ENCODE measurements around the gene RTL5.

The RTL5 gene

DNA sequence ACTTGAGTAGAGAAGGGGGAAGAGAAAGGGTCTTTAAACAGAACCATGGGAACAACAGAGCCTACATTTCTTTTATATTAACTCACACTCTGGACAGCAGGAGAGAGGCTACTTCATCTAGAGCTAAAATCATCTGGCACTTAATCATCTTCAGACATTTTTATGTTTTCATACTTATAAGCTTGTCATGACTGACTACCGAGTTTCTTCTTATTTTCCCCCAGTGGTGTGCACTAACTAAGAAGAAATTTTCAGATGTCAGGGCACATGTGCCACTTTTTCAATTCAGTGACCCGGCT is 11.8 kb upstream of the RTL5 start:
- H4K20me1 ChIP-seq (ENCODE audit: insufficient read depth, low read length) = no peaks in the 10 kb centered on the region
- no peak overlapping the region for H3K9ac ChIP-seq (ENCODE audit: low read length)
- no peak overlapping the region for H3K4me2 ChIP-seq (ENCODE audit: low read length)
- TF ChIP-seq, protein P1, sequence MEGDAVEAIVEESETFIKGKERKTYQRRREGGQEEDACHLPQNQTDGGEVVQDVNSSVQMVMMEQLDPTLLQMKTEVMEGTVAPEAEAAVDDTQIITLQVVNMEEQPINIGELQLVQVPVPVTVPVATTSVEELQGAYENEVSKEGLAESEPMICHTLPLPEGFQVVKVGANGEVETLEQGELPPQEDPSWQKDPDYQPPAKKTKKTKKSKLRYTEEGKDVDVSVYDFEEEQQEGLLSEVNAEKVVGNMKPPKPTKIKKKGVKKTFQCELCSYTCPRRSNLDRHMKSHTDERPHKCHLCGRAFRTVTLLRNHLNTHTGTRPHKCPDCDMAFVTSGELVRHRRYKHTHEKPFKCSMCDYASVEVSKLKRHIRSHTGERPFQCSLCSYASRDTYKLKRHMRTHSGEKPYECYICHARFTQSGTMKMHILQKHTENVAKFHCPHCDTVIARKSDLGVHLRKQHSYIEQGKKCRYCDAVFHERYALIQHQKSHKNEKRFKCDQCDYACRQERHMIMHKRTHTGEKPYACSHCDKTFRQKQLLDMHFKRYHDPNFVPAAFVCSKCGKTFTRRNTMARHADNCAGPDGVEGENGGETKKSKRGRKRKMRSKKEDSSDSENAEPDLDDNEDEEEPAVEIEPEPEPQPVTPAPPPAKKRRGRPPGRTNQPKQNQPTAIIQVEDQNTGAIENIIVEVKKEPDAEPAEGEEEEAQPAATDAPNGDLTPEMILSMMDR (IDR thresholded peaks at IDR 0.05; ENCODE audit: low read length) = no peak
- TF ChIP-seq EZH2 (IDR thresholded peaks at IDR 0.05; ENCODE audit: borderline replicate concordance, low read length) = no peak
- no peaks in the 10 kb centered on the region for H3F3A ChIP-seq (ENCODE audit: insufficient read depth, low read length)
- no peak overlapping the region for H3K27ac ChIP-seq (ENCODE audit: low read depth, low read length, poor library complexity, severe bottlenecking)
- no peak overlapping the region for H2AFZ ChIP-seq (ENCODE audit: low read length)
- no peak overlapping the region for H3K4me3 ChIP-seq (ENCODE audit: low read depth, low read length, poor library complexity, severe bottlenecking)
- H3K9me3 ChIP-seq (ENCODE audit: low read length) = no peaks in the 10 kb centered on the region
- no peaks in the 10 kb centered on the region for H3K9me2 ChIP-seq (ENCODE audit: low read depth, low read length)
- no peaks in the 10 kb centered on the region for H3K4me1 ChIP-seq (ENCODE audit: insufficient read depth, low read length, severe bottlenecking)
- H3K79me2 ChIP-seq (ENCODE audit: insufficient read depth, low read length) = no peaks in the 10 kb centered on the region
- H3K27me3 ChIP-seq (ENCODE audit: insufficient read depth, low read length) = no peaks in the 10 kb centered on the region
- H3K36me3 ChIP-seq (ENCODE audit: insufficient read depth, low read length) = no peaks in the 10 kb centered on the region

DNA sequence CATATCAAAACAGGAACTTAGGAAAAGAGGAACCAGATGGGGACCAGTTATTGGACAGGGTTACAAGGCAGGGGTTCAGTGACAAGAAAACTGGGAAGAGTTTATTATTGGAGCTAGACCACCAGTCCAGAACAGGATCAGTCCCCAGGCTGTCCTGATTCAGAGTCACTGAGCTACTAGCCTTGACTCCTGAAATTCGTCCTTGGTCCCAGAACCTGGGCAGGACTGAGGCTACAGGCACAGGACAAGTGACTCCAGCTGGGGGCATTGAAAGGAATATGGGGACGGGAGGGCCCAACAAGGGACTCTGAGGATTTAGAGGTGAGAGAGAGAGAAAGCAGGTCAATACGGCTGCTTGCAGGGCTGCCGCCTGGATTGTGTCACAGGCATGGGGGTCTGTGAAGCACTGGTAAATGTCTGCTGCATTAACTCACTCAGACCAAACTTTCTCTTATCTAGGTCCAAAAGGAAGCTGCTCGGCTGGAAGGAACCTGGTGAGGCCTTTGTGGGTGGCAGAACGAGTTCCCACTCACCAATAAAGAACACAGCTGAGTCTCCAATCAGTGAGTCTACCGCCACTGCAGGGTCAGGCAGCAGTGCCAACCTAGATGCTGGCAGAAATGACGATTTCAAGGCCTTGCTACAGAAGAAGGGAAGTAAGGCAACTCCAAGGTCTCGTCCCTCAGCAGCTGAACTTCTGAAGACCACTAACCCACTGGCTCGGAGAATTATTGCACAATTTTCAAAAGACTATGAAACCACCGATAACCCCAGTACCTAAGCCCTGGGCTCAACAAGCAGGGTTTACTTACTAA is 11.3 kb upstream of the RTL5 start:
- TF ChIP-seq, protein P1 (IDR thresholded peaks at IDR 0.05; ENCODE audit: low read length) = no peak
- TF ChIP-seq EZH2 (IDR thresholded peaks at IDR 0.05; ENCODE audit: borderline replicate concordance, low read length) = no peak
- Histone ChIP-seq H3K4me1 (ENCODE audit: insufficient read depth, low read length, severe bottlenecking) (no peaks in the 10 kb centered on the region), H3K4me2 (ENCODE audit: low read length) (no peak overlapping the region)

DNA sequence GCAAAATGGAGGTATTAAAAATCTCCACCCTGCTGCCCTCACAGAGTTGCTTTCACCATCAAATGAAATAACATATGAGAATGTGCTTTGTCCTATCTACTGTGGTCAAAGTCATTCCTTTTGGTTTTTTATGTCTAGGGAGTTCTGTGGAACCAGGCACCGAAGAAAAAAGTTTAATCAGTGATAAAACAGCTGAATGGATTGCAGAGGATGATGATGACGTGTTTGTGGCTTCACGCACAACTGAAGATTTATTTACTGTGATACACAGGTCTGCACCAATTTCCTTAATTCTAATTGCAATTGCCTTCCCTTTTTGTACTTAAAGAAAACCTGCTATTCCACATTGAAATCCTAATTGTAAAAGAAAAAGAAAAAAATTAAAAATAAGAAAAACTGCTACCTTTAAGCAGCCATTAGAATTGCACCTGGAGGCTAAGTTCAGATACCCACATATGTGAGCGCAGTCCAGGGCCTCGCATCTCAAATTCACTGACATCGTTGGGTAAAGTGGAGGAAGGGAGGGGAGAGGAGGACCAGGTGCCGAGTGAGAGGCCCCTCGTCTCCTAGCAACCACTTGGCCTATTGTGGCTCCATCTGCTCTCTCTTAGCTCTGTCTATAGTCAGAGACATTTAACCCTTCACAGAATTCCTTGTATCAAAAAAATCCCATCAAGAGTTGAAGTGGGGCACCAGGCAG is 10.5 kb upstream of the RTL5 start:
- H3K4me2 ChIP-seq (ENCODE audit: low read length) = no peak overlapping the region

More for the DNA sequence above, 11.3 kb upstream of the RTL5 start:
- no peaks in the 10 kb centered on the region for H3K9me2 ChIP-seq (ENCODE audit: low read depth, low read length)
- H3K27me3 ChIP-seq (ENCODE audit: insufficient read depth, low read length) = no peaks in the 10 kb centered on the region
- no peaks in the 10 kb centered on the region for H4K20me1 ChIP-seq (ENCODE audit: insufficient read depth, low read length)
- no peaks in the 10 kb centered on the region for H3K79me2 ChIP-seq (ENCODE audit: insufficient read depth, low read length)
- H3K9ac ChIP-seq (ENCODE audit: low read length) = no peak overlapping the region
- H3K9me3 ChIP-seq (ENCODE audit: low read length) = no peaks in the 10 kb centered on the region
- no peak overlapping the region for H2AFZ ChIP-seq (ENCODE audit: low read length)
- no peak overlapping the region for H3K4me3 ChIP-seq (ENCODE audit: low read depth, low read length, poor library complexity, severe bottlenecking)
- H3K27ac ChIP-seq (ENCODE audit: low read depth, low read length, poor library complexity, severe bottlenecking) = no peak overlapping the region
- no peaks in the 10 kb centered on the region for H3K36me3 ChIP-seq (ENCODE audit: insufficient read depth, low read length)
- no peaks in the 10 kb centered on the region for H3F3A ChIP-seq (ENCODE audit: insufficient read depth, low read length)

More for the DNA sequence above, 10.5 kb upstream of the RTL5 start:
- Histone ChIP-seq H3K4me1 (ENCODE audit: insufficient read depth, low read length, severe bottlenecking) (no peaks in the 10 kb centered on the region), H3K9ac (ENCODE audit: low read length) (no peak overlapping the region), H3K4me3 (ENCODE audit: low read depth, low read length, poor library complexity, severe bottlenecking) (no peak overlapping the region), H3F3A (ENCODE audit: insufficient read depth, low read length) (no peaks in the 10 kb centered on the region), H3K79me2 (ENCODE audit: insufficient read depth, low read length) (no peaks in the 10 kb centered on the region), H3K36me3 (ENCODE audit: insufficient read depth, low read length) (no peaks in the 10 kb centered on the region), H3K9me2 (ENCODE audit: low read depth, low read length) (no peaks in the 10 kb centered on the region), H2AFZ (ENCODE audit: low read length) (no peak overlapping the region), H3K9me3 (ENCODE audit: low read length) (no peaks in the 10 kb centered on the region), H3K27me3 (ENCODE audit: insufficient read depth, low read length) (no peaks in the 10 kb centered on the region), H4K20me1 (ENCODE audit: insufficient read depth, low read length) (no peaks in the 10 kb centered on the region), H3K27ac (ENCODE audit: low read depth, low read length, poor library complexity, severe bottlenecking) (no peak overlapping the region)
- no peak for TF ChIP-seq EZH2 (IDR thresholded peaks at IDR 0.05; ENCODE audit: borderline replicate concordance, low read length)
- TF ChIP-seq, protein P1 (IDR thresholded peaks at IDR 0.05; ENCODE audit: low read length) = no peak
